Activated gamma-delta T cell (primary cell): ENCODE data around the gene LRIT1.
"Not testable (repeated sequence)": the region's sequence is repeated elsewhere in the genome, so short reads cannot be mapped to it uniquely, and the experiment has no call there.

ENCODE experiments used
- DNase-seq: peaks from one replicate; lab custom pipeline; 2025; lab: John Stamatoyannopoulos, UW
- total RNA-seq, 2 donors: gene quantifications; one replicate each; lab custom pipeline; 2026; lab: John Stamatoyannopoulos, UW

The LRIT1 gene
- 0 reads per million in 2 donors for total RNA-seq

- no peak for DNase-seq
These were observed at the start of gene LRIT1 for GRCh38 chr10:84241185-84241790. Gene LRIT1, minus strand, starts transcription at chr10:84241546. Its CDS starts 107 bp downstream, at chr10:84241439.

GRCh38 chr10:84290235-84290634, 48.9 kb upstream of the LRIT1 start:
- DNase-seq: no peak

- no peak for DNase-seq
These were observed 48.3 kb upstream of the LRIT1 start for GRCh38 chr10:84289521-84290200.

- DNase-seq: no peak
These were observed 46.8 kb upstream of the LRIT1 start for GRCh38 chr10:84288151-84288550.

GRCh38 chr10:84286695-84287094, 45.3 kb upstream of the LRIT1 start:
- no peak for DNase-seq

- not testable (repeated sequence) for DNase-seq
These were observed 38.6 kb upstream of the LRIT1 start for GRCh38 chr10:84279876-84280475.

- DNase-seq: no peak
These were observed 29.4 kb upstream of the LRIT1 start for GRCh38 chr10:84270708-84271107.

GRCh38 chr10:84269773-84270172, 28.4 kb upstream of the LRIT1 start:
- DNase-seq: no peak

- no peak for DNase-seq
These were observed 27.8 kb upstream of the LRIT1 start for GRCh38 chr10:84269162-84269561.

GRCh38 chr10:84267503-84268126, 26.3 kb upstream of the LRIT1 start:
- no peak for DNase-seq

GRCh38 chr10:84265418-84265817, 24.1 kb upstream of the LRIT1 start:
- DNase-seq: no peak

GRCh38 chr10:84264611-84265141, 23.3 kb upstream of the LRIT1 start:
- DNase-seq: no peak

GRCh38 chr10:84263716-84264115, 22.4 kb upstream of the LRIT1 start:
- DNase-seq: no peak

- no peak for DNase-seq
These were observed 21.0 kb upstream of the LRIT1 start for GRCh38 chr10:84262190-84262956.

GRCh38 chr10:84261236-84261915, 20.0 kb upstream of the LRIT1 start:
- no peak for DNase-seq

GRCh38 chr10:84258034-84258695, 16.8 kb upstream of the LRIT1 start:
- DNase-seq: no peak

- no peak for DNase-seq
These were observed 16.1 kb upstream of the LRIT1 start for GRCh38 chr10:84257343-84258020.

- DNase-seq: no peak
These were observed 15.4 kb upstream of the LRIT1 start for GRCh38 chr10:84256510-84257342.
